Measurements from ENCODE around the gene ADARB1. TPM values are rescaled to one million over a fixed set of nuclear protein-coding genes. Genes with fewer than 3 reads are reported as not detected.

Gene ADARB1
- total RNA-seq, 1 experiment from 2014 or later = 15.8 TPM

DNA sequence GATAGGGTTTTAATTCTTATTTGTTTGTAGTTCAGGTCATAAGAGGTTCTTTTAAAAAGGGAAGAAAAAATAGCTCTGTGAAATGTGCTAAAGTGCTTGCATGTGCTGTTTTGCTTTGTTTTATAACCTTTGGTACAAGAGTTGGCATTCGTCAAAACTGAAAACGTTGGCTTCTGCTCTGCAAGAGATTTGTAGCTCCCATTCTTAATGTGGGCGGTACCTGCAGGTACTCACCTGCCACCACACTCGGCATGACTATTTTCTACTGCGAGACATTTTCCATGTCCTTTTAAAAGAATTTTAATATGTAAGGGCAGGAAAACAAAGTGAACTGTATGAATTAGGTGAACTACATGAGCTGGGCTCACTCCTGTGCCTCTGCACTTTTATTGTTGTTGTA is 92.6 kb downstream of the ADARB1 start:
- Histone ChIP-seq H2BK5ac (ENCODE audit: insufficient read length, low read length) (no peak overlapping the region), H2BK15ac (ENCODE audit: low read depth, low read length) (no peak overlapping the region), H2AK5ac (ENCODE audit: insufficient read length, low read length) (no peak overlapping the region), H2BK20ac (ENCODE audit: low read depth, low read length, poor library complexity, severe bottlenecking) (no peak overlapping the region), H3K4ac (ENCODE audit: low read depth, low read length) (no peak overlapping the region), H2AFZ (ENCODE audit: low read length) (no peak overlapping the region), H3K27me3 (ENCODE audit: insufficient read depth, low read length) (no peaks in the 10 kb centered on the region), H3K14ac (ENCODE audit: insufficient read depth, low read length) (no peak overlapping the region), H2BK12ac (ENCODE audit: insufficient read length, low read depth, low read length) (no peak overlapping the region), H3K4me2 (ENCODE audit: insufficient read depth, insufficient read length, low read length) (no peak overlapping the region), H3K4me1 (ENCODE audit: insufficient read depth, low read length) (no peaks in the 10 kb centered on the region), H3K18ac (ENCODE audit: insufficient read length, low read depth, low read length) (no peak overlapping the region), H3K9me3 (ENCODE audit: control insufficient read depth, low read depth, low read length) (no peaks in the 10 kb centered on the region), H3K23ac (ENCODE audit: insufficient read length, low read depth, low read length) (no peak overlapping the region), H2BK120ac (ENCODE audit: low read depth, low read length, poor library complexity, severe bottlenecking) (no peak overlapping the region), H3K23me2 (ENCODE audit: insufficient read length, low read depth, low read length, poor library complexity, severe bottlenecking) (no peaks in the 10 kb centered on the region), H4K8ac (replicated peaks; ENCODE audit: insufficient read length, low read depth, low read length) (no peak overlapping the region), H3K79me2 (ENCODE audit: insufficient read depth, low read length) (no peaks in the 10 kb centered on the region), H4K5ac (ENCODE audit: insufficient read length, low read depth, low read length) (no peak overlapping the region), H3K56ac (ENCODE audit: insufficient read length, low read depth, low read length) (no peak overlapping the region), H3K27ac (ENCODE audit: insufficient read length, low read depth, low read length) (no peak overlapping the region), H4K20me1 (ENCODE audit: control insufficient read depth, insufficient read depth, insufficient read length) (no peaks in the 10 kb centered on the region), H4K91ac (ENCODE audit: insufficient read length, low read depth, low read length) (no peak overlapping the region), H3T11ph (ENCODE audit: low read length) (no peak overlapping the region), H3K9ac (ENCODE audit: extremely low read depth, insufficient read length, low read length) (no peak overlapping the region), H3K79me1 (ENCODE audit: insufficient read depth, low read depth, low read length, poor library complexity, severe bottlenecking) (no peaks in the 10 kb centered on the region)
- no peaks in the 10 kb centered on the region for H3K27me3 Mint-ChIP-seq (ENCODE audit: low read depth)
- H3K4me3 Mint-ChIP-seq = no peak overlapping the region
- no peak for DNase-seq
- H3K9me3 Mint-ChIP-seq = no peaks in the 10 kb centered on the region
- no peak for TF ChIP-seq CTCF (conservative IDR thresholded peaks at IDR 0.05)
- H3K27ac Mint-ChIP-seq = peak overlapping the region in 1 of 3 experiments; percentile 59; a peak in 2 of 7 replicates
- H3K36me3 Mint-ChIP-seq (ENCODE audit: insufficient read depth in 1 of 3, low read depth in 3 of 3) = no peaks in the 10 kb centered on the region
- peaks cover 16% of the 10 kb centered on the region in 2 experiments for H3K4me1 Mint-ChIP-seq
- WGBS (ENCODE audit: extremely low coverage, insufficient read length, low lambda C conversion rate) = no CpG with 5 or more reads among the region's 5 CpGs
